Activated CD4-positive, alpha-beta T cell treated with anti-CD3 and anti-CD28 coated beads, Interleukin-2, amount 10 ng/mL, durations not matched to agents 7 days and 5 days (primary cell): ENCODE measurements around the gene FXYD1. TPM values are rescaled to one million over a fixed set of nuclear protein-coding genes. Genes with fewer than 3 reads are reported as not detected.
A peak's percentile ranks its signal among the peaks of the same experiment; 100 is the strongest.
"Not testable (repeated sequence)": the region's sequence is repeated elsewhere in the genome, so short reads cannot be mapped to it uniquely, and the experiment has no call there.

Experiments used
- CTCF ChIA-PET: fragments of 350-600 bp; sonication (Branson Sonifier 250); formaldehyde crosslinking; loops from one replicate; lab custom pipeline; 2021; ENCODE audit warnings: antibody characterized with exemption; lab: Charles Lee
- POLR2A ChIA-PET: fragments of 350-600 bp; sonication (Branson Sonifier 250); formaldehyde crosslinking; loops from one replicate; lab custom pipeline; 2021; ENCODE audit warnings: antibody characterized with exemption; lab: Charles Lee
- DNase-seq: peaks from one replicate; pipeline ENCODE4 v3.0.0-alpha.2; 2020
- H3K27ac Mint-ChIP-seq: one replicate; pipeline ENCODE4 v1.8.0; 2021; ENCODE audit warnings: mild to moderate bottlenecking, moderate library complexity, mixed read lengths
- H3K27me3 Mint-ChIP-seq: one replicate; pipeline ENCODE4 v1.8.0; 2021; ENCODE audit warnings: mixed read lengths
- H3K36me3 Mint-ChIP-seq: one replicate; pipeline ENCODE4 v1.8.0; 2021; ENCODE audit warnings: low read depth, mixed read lengths
- H3K4me1 Mint-ChIP-seq: one replicate; pipeline ENCODE4 v1.8.0; 2021; ENCODE audit warnings: mixed read lengths
- H3K4me3 Mint-ChIP-seq: one replicate; pipeline ENCODE4 v1.8.0; 2021; ENCODE audit warnings: mild to moderate bottlenecking, moderate library complexity, mixed read lengths
- H3K9me3 Mint-ChIP-seq: one replicate; pipeline ENCODE4 v1.8.0; 2021; ENCODE audit warnings: mixed read lengths
- total RNA-seq, 2 experiments: library from RNA; stranded (reverse); gene quantifications; one replicate each; pipeline ENCODE4 v1.2.3, GENCODE V29; 2021

The FXYD1 gene
- total RNA-seq, 2 experiments from 2014 or later = 1.0 to 1.8 TPM

- ChIA-PET CTCF (interaction anchor here (4.9 kb wide), 1 partner anchor 13 kb away, joined by 28 read pairs; the partner anchor contains the start of gene LGI4), POLR2A (no interaction called here)
- Mint-ChIP-seq H3K9me3 (no peaks in the 10 kb centered on the region), H3K4me3 (no peak overlapping the region), H3K36me3 (no peaks in the 10 kb centered on the region), H3K27ac (no peak overlapping the region), H3K27me3 (no peaks in the 10 kb centered on the region), H3K4me1 (peaks cover 16% of the 10 kb centered on the region)
- no peak for DNase-seq
Measured at GRCh38 chr19:35122687-35123551, 15.7 kb upstream of the FXYD1 start.

- Mint-ChIP-seq H3K36me3 (no peaks in the 10 kb centered on the region), H3K4me1 (peaks cover 16% of the 10 kb centered on the region), H3K9me3 (no peaks in the 10 kb centered on the region), H3K4me3 (no peak overlapping the region), H3K27me3 (no peaks in the 10 kb centered on the region), H3K27ac (no peak overlapping the region)
- CTCF ChIA-PET = interaction anchor here (1.0 to 4.9 kb wide), 2 partner anchors 12 to 31 kb away, joined by 4 to 28 read pairs; partner anchors contain the start of genes FXYD5 and LGI4
- POLR2A ChIA-PET = no interaction called here
- no peak for DNase-seq
Measured at GRCh38 chr19:35123573-35123972, 15.1 kb upstream of the FXYD1 start.

- Mint-ChIP-seq H3K9me3 (no peaks in the 10 kb centered on the region), H3K27ac (peak overlapping the region; percentile 66), H3K4me3 (peak overlapping the region; percentile 55), H3K27me3 (no peaks in the 10 kb centered on the region), H3K4me1 (peaks cover 16% of the 10 kb centered on the region), H3K36me3 (no peaks in the 10 kb centered on the region)
- CTCF ChIA-PET = interaction anchor here (1.0 to 4.9 kb wide), 4 partner anchors 11 to 30 kb away, joined by 3 to 28 read pairs (median 4); partner anchors contain the start of genes FXYD5 and LGI4
- peak; percentile 86 for DNase-seq
- POLR2A ChIA-PET = no interaction called here
Measured at GRCh38 chr19:35124098-35125060, 14.2 kb upstream of the FXYD1 start.

GRCh38 chr19:35125270-35125717 lies 13.3 kb upstream of the FXYD1 start:
- CTCF ChIA-PET = interaction anchor here (0.5 to 4.9 kb wide), 4 partner anchors 11 to 29 kb away, joined by 3 to 28 read pairs (median 4); partner anchors contain the start of gene LGI4
- no peaks in the 10 kb centered on the region for H3K27me3 Mint-ChIP-seq
- POLR2A ChIA-PET = no interaction called here
- H3K4me1 Mint-ChIP-seq = peaks cover 16% of the 10 kb centered on the region
- no peak overlapping the region for H3K4me3 Mint-ChIP-seq
- no peaks in the 10 kb centered on the region for H3K36me3 Mint-ChIP-seq
- no peak overlapping the region for H3K27ac Mint-ChIP-seq
- no peak for DNase-seq
- H3K9me3 Mint-ChIP-seq = no peaks in the 10 kb centered on the region

GRCh38 chr19:35125749-35126623 lies 12.6 kb upstream of the FXYD1 start:
- ChIA-PET POLR2A (no interaction called here), CTCF (interaction anchor here (0.5 to 4.9 kb wide), 3 partner anchors 10 to 82 kb away, joined by 4 to 28 read pairs (median 4); partner anchors contain the start of gene LGI4)
- Mint-ChIP-seq H3K27ac (no peak overlapping the region), H3K9me3 (no peaks in the 10 kb centered on the region), H3K27me3 (no peaks in the 10 kb centered on the region), H3K4me1 (peaks cover 16% of the 10 kb centered on the region), H3K36me3 (no peaks in the 10 kb centered on the region), H3K4me3 (no peak overlapping the region)
- no peak for DNase-seq

GRCh38 chr19:35126624-35126959 lies 12.0 kb upstream of the FXYD1 start:
- Mint-ChIP-seq H3K9me3 (no peaks in the 10 kb centered on the region), H3K27me3 (no peaks in the 10 kb centered on the region), H3K27ac (no peak overlapping the region), H3K36me3 (no peaks in the 10 kb centered on the region), H3K4me3 (no peak overlapping the region), H3K4me1 (peaks cover 15% of the 10 kb centered on the region)
- ChIA-PET POLR2A (no interaction called here), CTCF (interaction anchor here (1.7 to 4.9 kb wide), 2 partner anchors 9 to 83 kb away, joined by 4 to 28 read pairs; partner anchors contain the start of gene LGI4)
- DNase-seq = no peak

GRCh38 chr19:35127871-35128270 lies 10.8 kb upstream of the FXYD1 start:
- H3K9me3 Mint-ChIP-seq = no peaks in the 10 kb centered on the region
- POLR2A ChIA-PET = no interaction called here
- no peak overlapping the region for H3K4me3 Mint-ChIP-seq
- CTCF ChIA-PET = interaction anchor here (0.6 to 4.9 kb wide), 4 partner anchors 8 to 29 kb away, joined by 3 to 28 read pairs (median 4); partner anchors contain the start of genes FXYD5 and LGI4
- H3K27me3 Mint-ChIP-seq = no peaks in the 10 kb centered on the region
- DNase-seq = no peak
- H3K36me3 Mint-ChIP-seq = no peaks in the 10 kb centered on the region
- H3K4me1 Mint-ChIP-seq = peaks cover 14% of the 10 kb centered on the region
- H3K27ac Mint-ChIP-seq = no peak overlapping the region

GRCh38 chr19:35128398-35129057 lies 10.1 kb upstream of the FXYD1 start:
- H3K4me1 Mint-ChIP-seq = peaks cover 14% of the 10 kb centered on the region
- H3K9me3 Mint-ChIP-seq = no peaks in the 10 kb centered on the region
- DNase-seq = no peak
- no peaks in the 10 kb centered on the region for H3K27me3 Mint-ChIP-seq
- no peak overlapping the region for H3K4me3 Mint-ChIP-seq
- ChIA-PET POLR2A (no interaction called here), CTCF (interaction anchor here (0.6 to 0.8 kb wide), 2 partner anchors 13 to 30 kb away, joined by 3 to 5 read pairs; no protein-coding TSS in a partner anchor)
- H3K36me3 Mint-ChIP-seq = no peaks in the 10 kb centered on the region
- no peak overlapping the region for H3K27ac Mint-ChIP-seq

- H3K9me3 Mint-ChIP-seq, H3K36me3 Mint-ChIP-seq, H3K4me1 Mint-ChIP-seq, H3K27me3 Mint-ChIP-seq, H3K27ac Mint-ChIP-seq, CTCF ChIA-PET, H3K4me3 Mint-ChIP-seq, DNase-seq: not testable (repeated sequence)
- POLR2A ChIA-PET = interaction anchor here (0.6 kb wide), 1 partner anchor 46 kb away, joined by 4 read pairs; no protein-coding TSS in a partner anchor
Measured at GRCh38 chr19:35129724-35130274, 8.8 kb upstream of the FXYD1 start.

- no peaks in the 10 kb centered on the region for H3K36me3 Mint-ChIP-seq
- H3K4me3 Mint-ChIP-seq = no peak overlapping the region
- POLR2A ChIA-PET = no interaction called here
- H3K27ac Mint-ChIP-seq = no peak overlapping the region
- peaks cover 8% of the 10 kb centered on the region for H3K4me1 Mint-ChIP-seq
- no peaks in the 10 kb centered on the region for H3K27me3 Mint-ChIP-seq
- DNase-seq = no peak
- H3K9me3 Mint-ChIP-seq = no peaks in the 10 kb centered on the region
- CTCF ChIA-PET = no interaction called here
Measured at GRCh38 chr19:35130761-35131720, 7.6 kb upstream of the FXYD1 start.
